Activated CD8-positive, alpha-beta T cell treated with anti-CD3 and anti-CD28 coated beads for 36 hours (primary cell): ENCODE data around the gene CCDC73. TPM values are rescaled to one million over a fixed set of nuclear protein-coding genes. Genes with fewer than 3 reads are reported as not detected.

Experiments
- ATAC-seq: fragments of 200-7000 bp; cut with Tn5 transposase; one replicate; pipeline ENCODE4 v1.10.0; 2021; ENCODE audit warnings: mild to moderate bottlenecking, moderate library complexity
- CTCF ChIA-PET: fragments of 350-600 bp; sonication (Branson Sonifier 250); formaldehyde crosslinking; loops from one replicate; lab custom pipeline; 2021; ENCODE audit warnings: antibody characterized with exemption; lab: Charles Lee
- POLR2A ChIA-PET: fragments of 350-600 bp; sonication (Branson Sonifier 250); formaldehyde crosslinking; loops from one replicate; lab custom pipeline; 2021; ENCODE audit warnings: antibody characterized with exemption; lab: Charles Lee
- DNase-seq: peaks from one replicate; pipeline ENCODE4 v3.0.0-alpha.2; 2020
- H3K27ac Mint-ChIP-seq: one replicate; pipeline ENCODE4 v1.8.0; 2021; ENCODE audit warnings: mild to moderate bottlenecking, mixed read lengths
- H3K27me3 Mint-ChIP-seq: one replicate; pipeline ENCODE4 v1.8.0; 2021; ENCODE audit warnings: mixed read lengths
- H3K36me3 Mint-ChIP-seq: one replicate; pipeline ENCODE4 v1.8.0; 2021; ENCODE audit warnings: low read depth, mixed read lengths
- H3K4me1 Mint-ChIP-seq: one replicate; pipeline ENCODE4 v1.8.0; 2021; ENCODE audit warnings: low read depth, mixed read lengths
- H3K4me3 Mint-ChIP-seq: one replicate; pipeline ENCODE4 v1.8.0; 2021; ENCODE audit warnings: mild to moderate bottlenecking, moderate library complexity, mixed read lengths
- H3K9me3 Mint-ChIP-seq: one replicate; pipeline ENCODE4 v1.8.0; 2021; ENCODE audit warnings: mixed read lengths
- intact Hi-C: fragments of 100-400 bp; cut with micrococcal nuclease; formaldehyde crosslinking; loops from one replicate; pipeline ENCODE4 v1.10.0; 2022
- total RNA-seq, 2 experiments: library from RNA; stranded (reverse); gene quantifications; one replicate each; pipeline ENCODE4 v1.2.3, GENCODE V29; 2021
- TF ChIP-seq, protein P1 (sequence below): fragments of 200-600 bp; IDR thresholded peaks from one replicate; pipeline ENCODE4 v1.8.0; 2022; ENCODE audit warnings: antibody characterized with exemption, mild to moderate bottlenecking

CCDC73 gene
- total RNA-seq, 2 experiments from 2014 or later, result not detected

DNA sequence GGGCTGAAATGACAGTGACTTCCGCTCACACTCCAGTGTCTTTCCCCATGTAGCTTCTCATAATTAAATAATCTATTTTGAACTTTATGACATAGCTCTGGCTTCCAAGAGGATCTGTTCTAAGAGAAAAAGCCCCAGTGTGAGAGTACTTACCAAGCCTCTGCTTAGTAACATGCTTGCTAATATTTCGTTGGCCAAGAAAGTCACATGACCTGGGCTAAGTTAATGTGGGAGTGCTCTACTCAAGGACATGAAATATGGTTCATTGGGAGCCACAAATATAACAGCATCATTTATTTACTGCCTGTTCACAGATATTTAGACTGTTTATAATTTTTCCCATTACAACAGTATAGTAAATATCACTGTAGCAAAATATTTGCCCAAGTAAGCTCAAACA lies 42.5 kb downstream of the CCDC73 start:
- CTCF ChIA-PET, result interaction anchor here (1.0 kb wide), 1 partner anchor 40 kb away, joined by 3 read pairs; no protein-coding TSS in a partner anchor
- H3K36me3 Mint-ChIP-seq, result no peaks in the 10 kb centered on the region
- no peak overlapping the region for H3K27ac Mint-ChIP-seq
- no peaks in the 10 kb centered on the region for H3K4me1 Mint-ChIP-seq
- intact Hi-C loops, result no loop called here
- no peak for DNase-seq
- ATAC-seq, result no peak
- no peaks in the 10 kb centered on the region for H3K9me3 Mint-ChIP-seq
- peaks cover 2% of the 10 kb centered on the region for H3K27me3 Mint-ChIP-seq
- H3K4me3 Mint-ChIP-seq, result no peak overlapping the region
- TF ChIP-seq, protein P1, sequence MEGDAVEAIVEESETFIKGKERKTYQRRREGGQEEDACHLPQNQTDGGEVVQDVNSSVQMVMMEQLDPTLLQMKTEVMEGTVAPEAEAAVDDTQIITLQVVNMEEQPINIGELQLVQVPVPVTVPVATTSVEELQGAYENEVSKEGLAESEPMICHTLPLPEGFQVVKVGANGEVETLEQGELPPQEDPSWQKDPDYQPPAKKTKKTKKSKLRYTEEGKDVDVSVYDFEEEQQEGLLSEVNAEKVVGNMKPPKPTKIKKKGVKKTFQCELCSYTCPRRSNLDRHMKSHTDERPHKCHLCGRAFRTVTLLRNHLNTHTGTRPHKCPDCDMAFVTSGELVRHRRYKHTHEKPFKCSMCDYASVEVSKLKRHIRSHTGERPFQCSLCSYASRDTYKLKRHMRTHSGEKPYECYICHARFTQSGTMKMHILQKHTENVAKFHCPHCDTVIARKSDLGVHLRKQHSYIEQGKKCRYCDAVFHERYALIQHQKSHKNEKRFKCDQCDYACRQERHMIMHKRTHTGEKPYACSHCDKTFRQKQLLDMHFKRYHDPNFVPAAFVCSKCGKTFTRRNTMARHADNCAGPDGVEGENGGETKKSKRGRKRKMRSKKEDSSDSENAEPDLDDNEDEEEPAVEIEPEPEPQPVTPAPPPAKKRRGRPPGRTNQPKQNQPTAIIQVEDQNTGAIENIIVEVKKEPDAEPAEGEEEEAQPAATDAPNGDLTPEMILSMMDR, result no peak
- POLR2A ChIA-PET, result no interaction called here

DNA sequence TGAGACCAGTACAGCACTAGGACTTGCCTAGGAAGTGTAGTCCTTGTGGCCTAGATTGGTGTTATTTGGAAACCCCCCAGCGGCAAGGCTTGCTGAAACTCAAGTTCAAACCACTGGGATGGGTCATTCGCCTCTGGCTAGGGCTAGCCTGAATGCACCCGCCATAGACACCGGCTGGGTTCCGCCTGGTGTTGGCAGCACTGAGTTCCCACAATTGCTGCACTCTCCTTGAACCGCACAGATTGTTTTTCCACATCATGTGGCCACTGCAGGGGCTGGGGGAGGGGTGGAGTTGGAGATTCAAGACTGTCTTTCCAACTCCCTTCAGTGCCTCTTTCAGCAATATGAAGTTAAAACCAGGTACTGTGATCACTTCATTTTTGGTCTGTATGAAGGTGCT lies 43.1 kb downstream of the CCDC73 start:
- ChIA-PET POLR2A (no interaction called here), CTCF (interaction anchor here (1.0 kb wide), 1 partner anchor 41 kb away, joined by 3 read pairs; no protein-coding TSS in a partner anchor)
- H3K36me3 Mint-ChIP-seq, result no peaks in the 10 kb centered on the region
- H3K27me3 Mint-ChIP-seq, result peaks cover 2% of the 10 kb centered on the region
- H3K4me1 Mint-ChIP-seq, result no peaks in the 10 kb centered on the region
- no peaks in the 10 kb centered on the region for H3K9me3 Mint-ChIP-seq
- TF ChIP-seq, protein P1, result no peak
- intact Hi-C loops, result no loop called here
- ATAC-seq, result no peak
- no peak for DNase-seq
- H3K4me3 Mint-ChIP-seq, result no peak overlapping the region
- H3K27ac Mint-ChIP-seq, result no peak overlapping the region

DNA sequence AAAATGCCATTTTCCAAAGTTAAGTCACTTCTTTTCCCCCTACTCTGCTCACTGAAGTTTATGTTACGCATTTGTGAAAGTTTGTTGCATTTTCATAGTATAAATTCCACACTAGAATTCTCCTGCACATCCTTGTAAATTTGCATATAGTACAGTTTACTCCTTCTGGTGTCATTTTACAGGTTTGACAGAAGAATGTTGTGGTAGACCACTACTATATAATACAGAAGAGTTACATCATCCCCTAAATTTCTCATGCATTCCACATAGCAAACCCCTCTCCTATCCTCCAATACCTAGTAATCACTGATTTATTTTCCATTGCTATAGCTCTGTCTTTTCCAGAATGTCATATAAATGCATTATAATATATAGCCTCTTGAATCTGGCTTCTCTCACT lies 64.5 kb downstream of the CCDC73 start:
- ChIA-PET POLR2A (no interaction called here), CTCF (no interaction called here)
- no peak for ATAC-seq
- DNase-seq, result no peak
- TF ChIP-seq, protein P1, result no peak
- intact Hi-C loops, result no loop called here
- H3K27ac Mint-ChIP-seq, result no peak overlapping the region
- no peaks in the 10 kb centered on the region for H3K4me1 Mint-ChIP-seq
- no peaks in the 10 kb centered on the region for H3K36me3 Mint-ChIP-seq
- peaks cover 21% of the 10 kb centered on the region for H3K27me3 Mint-ChIP-seq
- H3K9me3 Mint-ChIP-seq, result peaks cover 10% of the 10 kb centered on the region
- H3K4me3 Mint-ChIP-seq, result no peak overlapping the region

DNA sequence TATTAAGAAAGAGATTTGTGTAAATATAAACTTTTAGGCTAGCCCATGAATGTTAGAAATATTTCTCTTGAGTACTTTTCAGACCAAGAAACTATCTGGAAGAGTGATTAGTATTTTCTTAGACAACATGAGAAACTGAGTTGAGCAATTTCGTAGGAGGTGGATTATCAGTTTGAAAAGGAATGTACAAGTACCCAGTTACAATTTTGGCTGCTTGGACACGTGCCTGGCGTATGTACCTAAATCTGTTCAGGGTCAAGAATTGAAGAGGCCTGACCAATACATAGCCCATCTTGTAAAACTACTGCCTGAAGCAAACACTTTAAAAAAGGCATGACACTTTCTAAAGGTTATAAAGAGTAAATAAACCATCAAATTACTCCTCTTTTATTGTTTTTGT lies 71.1 kb downstream of the CCDC73 start:
- ChIA-PET CTCF (no interaction called here), POLR2A (no interaction called here)
- no peak for ATAC-seq
- intact Hi-C loops, result no loop called here
- DNase-seq, result no peak
- Mint-ChIP-seq H3K9me3 (no peaks in the 10 kb centered on the region), H3K36me3 (no peaks in the 10 kb centered on the region), H3K27ac (no peak overlapping the region), H3K4me1 (peaks cover 4% of the 10 kb centered on the region), H3K27me3 (peaks cover 2% of the 10 kb centered on the region), H3K4me3 (no peak overlapping the region)
- TF ChIP-seq, protein P1, result no peak

DNA sequence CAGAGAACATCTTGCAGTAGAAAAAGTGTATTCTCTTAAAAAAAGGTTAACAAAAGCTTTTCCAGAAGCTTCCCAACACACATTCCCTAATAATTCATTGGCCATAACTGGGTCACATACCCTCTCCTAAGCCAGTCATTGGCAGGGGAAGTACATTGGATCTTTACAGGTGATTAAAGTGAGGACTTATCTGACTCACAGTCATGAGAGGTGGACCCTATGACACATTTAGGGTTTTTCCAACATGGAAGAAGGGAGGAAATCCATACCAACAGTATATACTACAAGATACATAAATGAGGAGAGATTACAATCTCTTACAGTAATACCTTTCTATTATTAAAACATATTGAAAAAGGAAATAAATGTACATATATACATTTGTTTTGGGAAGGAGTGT lies 72.2 kb downstream of the CCDC73 start:
- ChIA-PET POLR2A (no interaction called here), CTCF (no interaction called here)
- Mint-ChIP-seq H3K4me3 (no peak overlapping the region), H3K27me3 (peaks cover 2% of the 10 kb centered on the region), H3K9me3 (no peaks in the 10 kb centered on the region), H3K36me3 (no peaks in the 10 kb centered on the region), H3K4me1 (peaks cover 4% of the 10 kb centered on the region), H3K27ac (no peak overlapping the region)
- DNase-seq (no peak), ATAC-seq (no peak)
- TF ChIP-seq, protein P1, result no peak
- intact Hi-C loops, result no loop called here
